ENCODE measurements around the gene PLEKHG3.
A peak's percentile ranks its signal among the peaks of the same experiment; 100 is the strongest.

PLEKHG3 gene

GRCh38 chr14:64708148-64709004 is 4.2 kb downstream of the PLEKHG3 start:
- peak; percentile 17 for DNase-seq

GRCh38 chr14:64709126-64709525 is 4.9 kb downstream of the PLEKHG3 start:
- DNase-seq: no peak

- DNase-seq: no peak
These were observed 6.8 kb downstream of the PLEKHG3 start for GRCh38 chr14:64711039-64711438.

- no peak for DNase-seq
These were observed 9.5 kb downstream of the PLEKHG3 start for GRCh38 chr14:64713677-64714076.

GRCh38 chr14:64714432-64715025 is 10.3 kb downstream of the PLEKHG3 start:
- no peak for DNase-seq

- DNase-seq: no peak
These were observed 11.0 kb downstream of the PLEKHG3 start for GRCh38 chr14:64715146-64715627.

- no peak for DNase-seq
These were observed 11.6 kb downstream of the PLEKHG3 start for GRCh38 chr14:64715628-64716412.

- no peak for DNase-seq
These were observed 13.6 kb downstream of the PLEKHG3 start for GRCh38 chr14:64717870-64718269.

- DNase-seq: no peak
These were observed 14.5 kb downstream of the PLEKHG3 start for GRCh38 chr14:64718762-64719161.

- no peak for DNase-seq
These were observed 15.4 kb downstream of the PLEKHG3 start for GRCh38 chr14:64719601-64720000.

- no peak for DNase-seq
These were observed 15.9 kb downstream of the PLEKHG3 start for GRCh38 chr14:64720131-64720576.

- DNase-seq: no peak
These were observed 17.2 kb downstream of the PLEKHG3 start for GRCh38 chr14:64721391-64721791.

- DNase-seq: no peak
These were observed 17.7 kb downstream of the PLEKHG3 start for GRCh38 chr14:64721899-64722298.

GRCh38 chr14:64722842-64723447 is 18.7 kb downstream of the PLEKHG3 start:
- DNase-seq: no peak

GRCh38 chr14:64723691-64724577 is 19.7 kb downstream of the PLEKHG3 start:
- DNase-seq: peak; percentile 14

- no peak for DNase-seq
These were observed 20.3 kb downstream of the PLEKHG3 start for GRCh38 chr14:64724578-64724930.

- no peak for DNase-seq
These were observed 21.1 kb downstream of the PLEKHG3 start for GRCh38 chr14:64725261-64725815.

- no peak for DNase-seq
These were observed 21.8 kb downstream of the PLEKHG3 start for GRCh38 chr14:64725879-64726584.

- DNase-seq: peak; percentile 41
These were observed 22.3 kb downstream of the PLEKHG3 start for GRCh38 chr14:64726585-64726890.

GRCh38 chr14:64727551-64728071 is 23.4 kb downstream of the PLEKHG3 start:
- no peak for DNase-seq

GRCh38 chr14:64728106-64728505 is 23.9 kb downstream of the PLEKHG3 start:
- DNase-seq: no peak
